Ishikawa (cell line): ENCODE data around the gene BLMH.

Experiments
- CEBPB ChIP-seq: IDR thresholded peaks from 2 replicates; pipeline ENCODE4 v1.6.1; 2012
- CREB1 ChIP-seq: IDR thresholded peaks from 2 replicates; pipeline ENCODE4 v1.6.1; 2012; ENCODE audit warnings: low read depth
- EGR1 ChIP-seq: IDR thresholded peaks from 2 replicates; pipeline ENCODE4 v1.6.1; 2012
- EP300 ChIP-seq: IDR thresholded peaks from 2 replicates; pipeline ENCODE4 v1.6.1; 2012; ENCODE audit warnings: borderline replicate concordance
- FOXM1 ChIP-seq: IDR thresholded peaks from 2 replicates; pipeline ENCODE4 v1.6.1; 2012; ENCODE audit warnings: low read depth, borderline replicate concordance
- NFIC ChIP-seq: IDR thresholded peaks from 2 replicates; pipeline ENCODE4 v1.6.1; 2012
- RAD21 ChIP-seq: IDR thresholded peaks from 2 replicates; pipeline ENCODE4 v1.6.1; 2012; ENCODE audit warnings: low read depth
- TAF1 ChIP-seq: IDR thresholded peaks from 2 replicates; pipeline ENCODE4 v1.6.1; 2012; ENCODE audit warnings: low read depth, mild to moderate bottlenecking
- TCF12 ChIP-seq: IDR thresholded peaks from 2 replicates; pipeline ENCODE4 v1.6.1; 2012; ENCODE audit warnings: low read depth
- TEAD4 ChIP-seq: IDR thresholded peaks from 2 replicates; pipeline ENCODE4 v1.6.1; 2012
- YY1 ChIP-seq: IDR thresholded peaks from 2 replicates; pipeline ENCODE4 v1.6.1; 2012; ENCODE audit warnings: low read depth
- ZBTB7A ChIP-seq: IDR thresholded peaks from 2 replicates; pipeline ENCODE4 v1.6.1; 2012; ENCODE audit warnings: low read depth
- TF ChIP-seq, protein P1 (sequence below): IDR thresholded peaks from 2 replicates; pipeline ENCODE4 v1.6.1; 2012
- TF ChIP-seq, protein P2 (sequence below): IDR thresholded peaks from 2 replicates; pipeline ENCODE4 v1.6.1; 2012
- TF ChIP-seq, protein P3 (sequence below): IDR thresholded peaks from 2 replicates; pipeline ENCODE4 v1.6.1; 2012; ENCODE audit warnings: low read depth, mild to moderate bottlenecking

The BLMH gene

DNA sequence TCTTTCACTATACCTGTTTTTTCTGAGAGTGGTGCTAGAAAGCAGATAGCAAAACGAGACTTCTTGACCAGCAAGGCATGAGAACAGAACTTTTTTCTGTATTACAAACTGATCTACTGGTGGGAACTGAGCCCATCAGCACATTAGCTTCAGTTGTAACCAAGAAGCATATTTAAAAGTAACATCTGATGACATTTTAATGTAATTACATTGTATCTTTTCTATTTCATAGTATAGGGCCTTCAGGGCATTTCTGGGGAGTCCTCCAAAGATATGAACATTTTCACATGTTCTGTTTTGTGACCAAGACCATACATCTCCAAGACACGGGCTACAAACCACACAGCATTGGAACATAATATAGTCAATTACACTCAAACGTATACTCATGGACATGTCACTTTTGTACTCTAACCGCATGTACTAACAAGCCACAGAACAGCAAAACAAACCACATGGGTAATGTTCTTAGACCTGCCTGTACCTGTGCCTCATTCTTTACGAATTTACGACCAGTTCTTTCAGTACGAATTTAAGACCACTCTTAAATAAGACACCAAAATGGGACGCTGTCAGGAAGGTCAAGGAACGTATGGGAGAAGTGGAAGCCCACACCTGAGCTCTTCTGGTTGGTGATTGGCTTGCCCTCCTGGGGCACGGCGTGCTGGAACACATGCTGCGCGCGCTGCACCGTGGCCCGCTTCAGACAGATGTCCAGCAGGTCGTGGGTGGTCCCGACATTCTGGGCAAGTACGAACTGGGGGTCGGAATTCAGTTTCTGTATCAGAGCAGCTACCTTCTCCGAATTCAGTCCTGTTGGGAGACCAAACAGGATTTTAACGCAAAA is 825 bp downstream of the BLMH start:
- TF ChIP-seq, protein P1, sequence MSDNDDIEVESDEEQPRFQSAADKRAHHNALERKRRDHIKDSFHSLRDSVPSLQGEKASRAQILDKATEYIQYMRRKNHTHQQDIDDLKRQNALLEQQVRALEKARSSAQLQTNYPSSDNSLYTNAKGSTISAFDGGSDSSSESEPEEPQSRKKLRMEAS: peak; percentile 85
- no peak for TF ChIP-seq CREB1

DNA sequence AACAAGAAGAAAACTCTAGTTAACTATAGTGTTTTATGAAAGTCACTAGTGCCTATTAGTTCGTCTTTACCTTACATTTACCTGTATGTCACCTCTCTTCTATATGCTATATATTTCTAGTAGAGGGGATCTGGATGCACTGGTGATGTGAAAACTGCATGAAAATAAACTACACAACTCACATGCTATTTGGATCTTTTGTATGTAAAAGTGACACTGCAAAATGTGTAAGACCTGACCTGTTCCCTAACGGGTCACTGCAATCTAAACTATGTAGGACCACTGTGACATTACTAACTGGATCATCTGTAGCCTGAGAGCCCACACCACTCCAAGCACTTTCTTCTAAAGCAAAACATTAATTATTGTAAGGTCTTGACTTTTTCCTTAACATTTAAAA is 1.7 kb downstream of the BLMH start:
- TF ChIP-seq, protein P2, sequence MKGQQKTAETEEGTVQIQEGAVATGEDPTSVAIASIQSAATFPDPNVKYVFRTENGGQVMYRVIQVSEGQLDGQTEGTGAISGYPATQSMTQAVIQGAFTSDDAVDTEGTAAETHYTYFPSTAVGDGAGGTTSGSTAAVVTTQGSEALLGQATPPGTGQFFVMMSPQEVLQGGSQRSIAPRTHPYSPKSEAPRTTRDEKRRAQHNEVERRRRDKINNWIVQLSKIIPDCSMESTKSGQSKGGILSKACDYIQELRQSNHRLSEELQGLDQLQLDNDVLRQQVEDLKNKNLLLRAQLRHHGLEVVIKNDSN: no peak

DNA sequence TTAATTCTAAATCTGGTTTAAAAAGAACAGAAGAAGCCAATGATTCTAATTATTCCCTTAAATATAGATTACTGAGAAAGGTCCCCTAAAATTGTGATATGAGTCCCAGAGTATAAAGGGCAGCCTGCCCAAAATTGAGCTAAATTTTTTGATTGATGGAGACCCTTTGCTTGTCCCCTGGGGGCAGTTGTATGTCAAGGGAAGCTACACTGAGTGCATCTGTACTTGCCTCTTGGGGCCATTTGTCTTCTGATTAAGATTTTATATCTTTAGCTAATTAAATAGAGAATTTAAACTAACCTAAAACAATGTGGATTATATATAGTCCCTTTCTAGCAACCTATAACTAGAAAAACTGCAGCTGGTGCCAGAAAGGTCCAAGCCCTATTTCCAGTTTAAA is 12.6 kb downstream of the BLMH start:
- TF ChIP-seq, protein P3, sequence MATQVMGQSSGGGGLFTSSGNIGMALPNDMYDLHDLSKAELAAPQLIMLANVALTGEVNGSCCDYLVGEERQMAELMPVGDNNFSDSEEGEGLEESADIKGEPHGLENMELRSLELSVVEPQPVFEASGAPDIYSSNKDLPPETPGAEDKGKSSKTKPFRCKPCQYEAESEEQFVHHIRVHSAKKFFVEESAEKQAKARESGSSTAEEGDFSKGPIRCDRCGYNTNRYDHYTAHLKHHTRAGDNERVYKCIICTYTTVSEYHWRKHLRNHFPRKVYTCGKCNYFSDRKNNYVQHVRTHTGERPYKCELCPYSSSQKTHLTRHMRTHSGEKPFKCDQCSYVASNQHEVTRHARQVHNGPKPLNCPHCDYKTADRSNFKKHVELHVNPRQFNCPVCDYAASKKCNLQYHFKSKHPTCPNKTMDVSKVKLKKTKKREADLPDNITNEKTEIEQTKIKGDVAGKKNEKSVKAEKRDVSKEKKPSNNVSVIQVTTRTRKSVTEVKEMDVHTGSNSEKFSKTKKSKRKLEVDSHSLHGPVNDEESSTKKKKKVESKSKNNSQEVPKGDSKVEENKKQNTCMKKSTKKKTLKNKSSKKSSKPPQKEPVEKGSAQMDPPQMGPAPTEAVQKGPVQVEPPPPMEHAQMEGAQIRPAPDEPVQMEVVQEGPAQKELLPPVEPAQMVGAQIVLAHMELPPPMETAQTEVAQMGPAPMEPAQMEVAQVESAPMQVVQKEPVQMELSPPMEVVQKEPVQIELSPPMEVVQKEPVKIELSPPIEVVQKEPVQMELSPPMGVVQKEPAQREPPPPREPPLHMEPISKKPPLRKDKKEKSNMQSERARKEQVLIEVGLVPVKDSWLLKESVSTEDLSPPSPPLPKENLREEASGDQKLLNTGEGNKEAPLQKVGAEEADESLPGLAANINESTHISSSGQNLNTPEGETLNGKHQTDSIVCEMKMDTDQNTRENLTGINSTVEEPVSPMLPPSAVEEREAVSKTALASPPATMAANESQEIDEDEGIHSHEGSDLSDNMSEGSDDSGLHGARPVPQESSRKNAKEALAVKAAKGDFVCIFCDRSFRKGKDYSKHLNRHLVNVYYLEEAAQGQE: no peak
- TF ChIP-seq EGR1 (no peak), FOXM1 (no peak), RAD21 (no peak), TAF1 (no peak), ZBTB7A (no peak), TCF12 (no peak), CEBPB (no peak)
- TF ChIP-seq, protein P1: no peak
- TF ChIP-seq, protein P2: no peak

DNA sequence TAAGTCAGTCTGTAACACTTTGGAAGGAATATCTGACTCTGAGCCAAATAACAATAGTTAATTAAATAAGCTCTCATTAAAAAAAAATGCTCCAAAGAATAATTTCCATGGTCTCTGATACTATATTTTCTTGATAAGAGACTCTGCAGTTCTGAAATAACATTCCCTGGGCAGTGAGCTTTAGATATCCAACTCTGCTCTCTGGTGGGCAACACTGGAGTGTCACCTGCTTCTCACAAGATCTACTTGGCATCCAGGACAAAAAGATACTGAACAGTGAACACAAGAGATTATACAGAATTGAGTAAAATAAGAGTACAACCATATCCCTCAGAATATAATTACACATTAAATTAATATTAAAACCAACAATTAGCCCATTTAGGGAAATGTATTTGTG is 13.7 kb downstream of the BLMH start:
- no peak for TF ChIP-seq ZBTB7A
- no peak for TF ChIP-seq YY1
- no peak for TF ChIP-seq CEBPB
- TF ChIP-seq RAD21: peak; percentile 38
- no peak for TF ChIP-seq TEAD4

DNA sequence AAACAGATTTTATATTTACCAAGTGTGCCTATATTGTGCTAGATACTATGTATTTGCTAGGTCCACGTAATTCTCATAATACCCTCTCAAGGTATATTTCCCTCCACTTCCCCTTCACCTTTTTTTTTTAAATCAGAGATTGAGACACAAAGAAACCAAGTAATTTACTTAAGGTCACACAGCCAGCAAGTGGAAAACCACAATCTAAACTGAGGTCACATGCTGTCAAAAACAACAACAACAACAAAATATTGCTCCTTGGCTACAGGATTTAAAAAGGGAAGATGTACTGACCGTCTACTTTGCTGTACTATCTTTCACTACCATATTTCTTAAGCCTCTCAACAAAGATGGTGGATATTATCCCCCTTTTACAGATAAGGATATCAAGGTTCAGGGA is 15.8 kb downstream of the BLMH start:
- no peak for TF ChIP-seq EP300
- TF ChIP-seq, protein P1: no peak
- TF ChIP-seq TCF12: no peak
- TF ChIP-seq ZBTB7A: no peak
- no peak for TF ChIP-seq TEAD4
- no peak for TF ChIP-seq TAF1
- TF ChIP-seq CREB1: no peak
- no peak for TF ChIP-seq YY1
- no peak for TF ChIP-seq RAD21
- no peak for TF ChIP-seq FOXM1
- TF ChIP-seq CEBPB: no peak
- TF ChIP-seq, protein P3: no peak

DNA sequence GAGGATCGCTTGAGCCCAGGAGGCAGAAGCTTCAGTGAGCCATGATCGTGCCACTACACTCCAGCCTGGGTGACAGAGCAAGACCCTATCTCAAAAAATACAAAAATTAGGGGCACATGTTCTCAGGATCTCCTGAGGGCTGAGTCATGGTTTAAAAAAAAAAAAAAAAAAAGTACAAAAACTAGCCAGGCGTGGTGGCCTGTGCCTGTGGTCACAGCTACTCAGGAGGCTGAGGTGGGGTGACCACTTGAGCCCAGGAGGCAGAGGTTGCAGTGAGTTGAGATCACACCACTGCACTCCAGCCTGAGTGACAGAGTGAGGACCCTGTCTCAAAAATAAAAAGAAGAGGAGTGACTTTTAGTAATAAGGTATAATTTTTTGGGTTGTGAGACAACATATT is 16.9 kb downstream of the BLMH start:
- TF ChIP-seq, protein P2: no peak
- TF ChIP-seq YY1: no peak

DNA sequence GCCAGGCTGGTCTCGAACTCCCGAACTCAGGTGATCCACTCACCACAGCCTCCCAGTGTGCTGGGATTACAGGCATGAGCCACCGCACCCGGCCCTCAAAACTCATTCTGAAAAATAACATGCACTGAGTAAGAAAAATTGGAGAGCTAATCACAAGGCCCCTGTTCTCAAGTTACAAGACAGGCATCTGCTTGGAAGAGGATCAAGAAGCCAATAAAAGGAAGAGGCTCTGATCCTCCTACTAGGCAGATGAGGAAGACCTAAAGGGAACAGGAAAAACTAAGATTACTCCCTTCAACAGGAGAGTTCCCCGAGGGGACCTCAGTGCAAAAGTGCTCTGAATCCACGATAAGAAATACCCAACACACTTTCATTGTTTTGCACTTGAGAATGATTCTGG is 18.4 kb downstream of the BLMH start:
- TF ChIP-seq ZBTB7A (no peak), CEBPB (no peak), FOXM1 (no peak), TAF1 (no peak), TCF12 (no peak), EP300 (no peak), NFIC (no peak), YY1 (no peak), EGR1 (no peak), RAD21 (no peak), TEAD4 (no peak), CREB1 (no peak)
- TF ChIP-seq, protein P3: no peak
- TF ChIP-seq, protein P2: no peak
- TF ChIP-seq, protein P1: no peak
